T-helper 2 cell (primary cell): ENCODE data around the gene ADGRA1.

Source experiments
- DNase-seq, 5 experiments: peaks; one replicate each; pipeline versions ENCODE4 v3.0.0 to v3.0.0-alpha.2; 2012 to 2022

ADGRA1 gene

GRCh38 chr10:133056001-133056400, 31.7 kb upstream of the ADGRA1 start:
- no peak for DNase-seq

DNA sequence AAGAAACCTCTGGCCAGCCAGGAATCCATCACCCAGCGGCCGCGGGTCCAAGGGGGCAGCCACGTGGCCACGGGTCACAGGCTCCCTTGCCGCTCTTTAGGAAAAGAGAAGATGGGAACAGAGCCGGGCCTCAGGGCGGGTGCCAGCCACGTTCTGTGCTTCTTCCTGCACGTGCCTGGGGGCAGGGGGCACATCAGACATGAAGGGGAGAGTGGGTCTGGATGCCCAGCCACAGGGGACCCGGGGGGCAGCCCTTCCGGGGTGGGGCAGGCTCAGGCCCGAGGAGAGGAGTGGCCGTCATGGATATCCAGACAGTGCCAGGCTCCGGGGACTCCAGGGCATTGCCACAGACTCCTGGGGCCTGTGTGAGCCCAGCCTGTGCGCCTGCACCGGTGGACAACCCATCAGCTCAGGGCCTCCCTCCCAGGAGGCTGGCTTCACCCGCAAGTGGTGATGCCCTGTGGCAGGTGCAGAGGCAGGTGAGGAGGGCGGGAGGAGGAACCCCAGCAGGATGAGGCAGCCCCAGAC, 31.0 kb upstream of the ADGRA1 start:
- DNase-seq, result no peak

DNA sequence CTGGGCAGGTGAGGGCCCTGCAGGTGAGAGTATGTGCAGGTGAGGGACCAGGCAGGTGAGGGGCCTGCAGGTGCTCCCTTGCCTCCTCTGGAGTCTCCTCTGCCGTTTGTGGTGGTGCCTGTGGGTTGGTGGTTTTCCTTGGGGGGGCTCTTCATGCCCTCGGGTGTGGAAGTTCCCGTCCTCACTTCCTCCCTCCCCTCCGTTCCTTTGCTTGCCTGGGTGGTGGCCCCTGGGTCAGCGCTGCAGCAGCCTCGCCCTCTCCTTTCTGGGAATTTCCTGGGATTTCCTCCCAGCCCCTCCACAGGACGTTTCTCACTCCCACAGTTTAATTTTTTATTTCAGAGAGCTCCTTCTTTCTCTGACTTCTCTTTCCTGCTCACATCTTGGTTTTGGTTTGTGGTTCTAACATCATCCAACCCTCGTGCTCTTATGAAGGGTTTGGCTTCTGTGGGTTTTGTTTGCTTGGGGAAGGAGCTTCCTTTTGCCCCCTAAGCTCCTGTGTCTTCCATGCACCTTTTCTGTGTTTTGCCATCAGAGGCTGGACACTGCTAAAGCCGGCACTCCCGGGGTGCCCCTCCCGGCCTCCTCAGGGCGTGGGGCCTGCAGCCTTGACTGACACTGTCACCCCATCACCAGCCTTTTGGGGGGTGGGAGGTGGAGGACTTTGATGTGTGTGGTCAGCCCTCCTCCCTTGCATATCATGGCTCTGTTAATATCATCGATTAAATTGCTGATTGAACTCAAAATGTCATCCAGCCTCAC, 29.2 kb upstream of the ADGRA1 start:
- DNase-seq, result peak in 1 of 5 experiments; percentile 18

DNA sequence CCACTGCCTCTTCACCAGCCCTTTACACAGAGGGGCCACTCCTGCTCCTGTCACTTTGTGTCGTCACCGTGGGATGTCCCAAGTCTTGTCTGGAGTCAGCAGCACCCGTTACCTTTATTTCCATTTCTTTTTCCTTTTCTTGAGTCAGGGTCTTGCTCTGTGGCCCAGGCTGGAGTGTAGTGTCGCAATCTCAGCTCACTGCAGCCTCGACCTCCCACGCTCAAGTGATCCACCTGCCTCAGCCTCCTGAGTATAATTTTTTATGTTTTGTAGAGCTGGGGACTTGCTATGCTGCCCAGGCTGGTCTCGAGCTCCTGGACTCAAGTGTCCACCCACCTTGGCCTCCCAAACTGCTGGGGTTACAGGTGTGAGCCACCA, 28.6 kb upstream of the ADGRA1 start:
- DNase-seq, result no peak

GRCh38 chr10:133059571-133059970, 28.2 kb upstream of the ADGRA1 start:
- DNase-seq, result no peak

DNA sequence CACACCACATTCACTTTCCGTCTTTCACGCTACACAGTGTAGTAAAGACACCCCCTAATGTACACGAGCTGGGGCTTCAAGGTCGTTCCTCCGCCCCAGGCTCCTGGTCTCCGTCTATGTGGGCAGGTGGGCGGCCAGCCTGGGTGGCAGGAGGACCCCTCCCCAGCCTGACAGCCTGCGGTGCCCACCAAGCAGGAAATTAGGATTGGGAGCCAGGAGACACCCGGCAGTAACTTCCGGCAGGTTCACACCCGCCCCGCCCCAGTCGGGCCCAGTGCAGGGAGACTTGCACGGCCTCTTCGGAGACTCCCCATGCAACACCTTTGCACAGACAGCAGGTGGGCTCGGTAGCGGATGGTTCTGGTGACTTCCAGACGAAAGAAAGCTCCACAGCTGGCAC, 27.7 kb upstream of the ADGRA1 start:
- DNase-seq, result no peak

- no peak for DNase-seq
Observed at GRCh38 chr10:133060466-133060865, 27.3 kb upstream of the ADGRA1 start.

DNA sequence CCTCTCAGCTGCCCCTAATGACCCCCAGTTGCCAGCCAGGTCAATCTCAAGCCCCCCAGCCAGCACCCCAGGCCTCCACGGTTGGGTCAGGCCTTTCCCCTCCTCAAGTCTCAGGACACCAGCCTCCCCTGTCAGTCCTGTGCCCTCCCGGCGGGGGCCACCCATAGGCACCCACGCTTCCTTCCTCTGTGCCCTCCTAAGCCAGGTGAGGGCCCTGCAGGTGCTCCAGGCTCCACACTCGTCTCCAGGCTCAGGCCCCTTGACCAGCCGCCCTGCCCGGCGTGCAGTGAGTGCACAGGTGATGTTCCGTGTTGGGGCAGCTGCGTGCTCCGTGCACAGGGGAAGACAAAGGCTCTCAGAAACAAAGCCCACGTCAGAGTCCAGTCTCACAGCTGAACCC, 26.8 kb upstream of the ADGRA1 start:
- no peak for DNase-seq

DNA sequence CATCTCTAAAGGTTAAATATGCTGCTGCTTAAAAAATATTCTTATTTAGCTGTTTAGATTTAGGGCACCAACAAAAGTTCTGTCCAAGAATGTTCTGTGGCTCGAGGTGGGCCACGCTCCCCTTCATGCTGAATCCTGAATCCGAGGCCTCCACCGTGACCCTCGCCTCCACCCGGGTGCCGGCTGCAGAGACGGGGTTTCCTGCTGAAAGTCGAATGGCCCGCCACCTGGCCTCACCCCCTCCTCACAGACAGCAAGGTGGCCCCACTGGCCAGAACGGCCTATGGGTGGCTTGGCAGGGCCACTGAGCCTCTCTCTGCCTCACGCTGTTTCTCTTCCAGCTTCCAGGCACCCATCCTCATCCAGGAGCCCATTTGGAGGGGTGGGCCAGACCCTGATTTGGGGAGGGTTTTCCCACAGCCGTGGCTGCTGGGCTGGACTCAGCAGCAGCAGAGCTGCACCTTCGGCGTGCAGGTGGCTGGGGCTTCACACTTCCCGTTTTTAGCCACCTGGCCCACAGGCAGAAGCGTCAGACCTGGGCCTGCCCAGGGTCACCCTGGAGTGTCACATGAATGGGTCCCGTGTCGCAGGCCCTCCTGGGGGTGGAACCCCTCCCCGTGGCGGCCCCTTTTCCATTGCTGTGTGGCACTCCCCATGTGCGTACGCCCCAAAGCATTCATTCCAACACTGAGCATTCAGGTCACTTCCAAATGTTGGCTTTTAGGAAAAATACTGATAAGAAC, 26.3 kb upstream of the ADGRA1 start:
- DNase-seq, result no peak

- DNase-seq, result no peak
Observed at GRCh38 chr10:133062085-133062484, 25.6 kb upstream of the ADGRA1 start.

GRCh38 chr10:133062635-133063034, 25.1 kb upstream of the ADGRA1 start:
- DNase-seq, result no peak

DNA sequence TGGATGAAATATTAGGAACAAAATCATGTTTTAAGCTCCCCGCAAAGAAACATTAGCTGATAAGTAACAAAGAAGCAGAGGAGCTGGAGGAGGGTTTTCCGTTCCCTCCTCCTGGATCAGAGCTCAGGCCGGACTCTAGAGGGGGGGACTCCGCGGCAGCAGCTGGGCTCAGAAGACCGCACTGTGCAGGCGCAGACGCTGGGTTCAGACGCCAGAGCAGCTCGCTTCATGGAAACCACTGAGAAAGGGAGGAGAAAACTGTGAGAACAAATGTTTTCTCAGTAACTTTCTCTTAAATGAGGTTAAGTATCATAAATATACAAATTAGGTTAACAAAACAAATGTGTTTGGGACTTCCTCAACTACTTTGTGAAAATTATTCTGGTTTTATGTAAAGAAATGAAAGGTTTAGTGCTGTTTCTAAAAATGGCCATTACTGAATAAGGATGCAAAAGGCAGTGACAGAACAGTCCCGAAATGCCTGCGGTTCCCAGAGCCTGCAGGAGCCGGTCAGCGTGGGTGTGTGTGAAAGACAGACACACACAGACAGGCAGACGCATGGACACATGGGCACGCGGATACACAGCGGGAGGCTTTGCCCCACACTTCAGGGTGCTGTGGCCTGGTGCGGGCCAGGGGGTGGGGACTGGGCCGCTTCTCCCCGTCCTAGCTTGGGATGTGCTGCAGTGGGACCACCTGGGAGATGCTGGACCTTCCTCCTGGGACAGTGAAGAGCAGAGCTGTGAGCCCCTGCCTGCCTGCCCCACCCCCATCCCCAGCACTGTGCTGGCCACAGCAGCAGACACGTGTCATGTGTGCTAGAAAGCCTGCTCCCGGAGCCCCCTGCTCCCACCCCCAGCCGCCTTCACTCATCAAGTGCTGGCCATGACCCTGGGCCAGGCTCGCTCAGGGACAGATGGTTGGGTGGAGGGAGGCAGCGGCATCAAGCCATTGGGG, 20.3 kb upstream of the ADGRA1 start:
- DNase-seq, result no peak

GRCh38 chr10:133068111-133069032, 19.4 kb upstream of the ADGRA1 start:
- no peak for DNase-seq

DNA sequence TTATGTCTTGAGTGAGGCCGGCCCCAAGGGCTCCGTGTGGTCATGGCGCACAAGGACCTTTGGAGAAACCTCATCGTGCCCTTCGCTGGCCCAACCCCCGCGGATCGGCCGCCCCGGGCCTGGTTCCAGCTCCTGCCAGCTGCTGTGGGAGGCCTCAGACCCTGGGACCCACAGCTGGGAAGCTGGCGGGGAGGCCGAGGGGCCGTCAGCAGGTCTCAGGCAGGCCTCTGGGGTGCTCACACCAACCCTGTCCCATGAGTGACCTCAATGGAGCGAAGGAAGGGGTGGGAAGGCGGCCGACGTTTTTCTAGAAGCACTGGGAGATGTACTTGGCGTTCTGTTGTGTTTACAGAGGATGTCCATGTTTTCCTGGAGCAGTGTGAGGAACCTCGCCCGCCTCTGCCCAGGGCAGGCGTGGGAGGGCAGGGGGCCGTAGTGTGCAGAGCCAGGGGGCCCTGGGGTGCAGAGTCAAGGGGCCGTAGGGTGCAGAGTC, 18.6 kb upstream of the ADGRA1 start:
- no peak for DNase-seq

GRCh38 chr10:133070405-133070804, 17.3 kb upstream of the ADGRA1 start:
- no peak for DNase-seq

GRCh38 chr10:133070810-133071209, 16.9 kb upstream of the ADGRA1 start:
- no peak for DNase-seq

DNA sequence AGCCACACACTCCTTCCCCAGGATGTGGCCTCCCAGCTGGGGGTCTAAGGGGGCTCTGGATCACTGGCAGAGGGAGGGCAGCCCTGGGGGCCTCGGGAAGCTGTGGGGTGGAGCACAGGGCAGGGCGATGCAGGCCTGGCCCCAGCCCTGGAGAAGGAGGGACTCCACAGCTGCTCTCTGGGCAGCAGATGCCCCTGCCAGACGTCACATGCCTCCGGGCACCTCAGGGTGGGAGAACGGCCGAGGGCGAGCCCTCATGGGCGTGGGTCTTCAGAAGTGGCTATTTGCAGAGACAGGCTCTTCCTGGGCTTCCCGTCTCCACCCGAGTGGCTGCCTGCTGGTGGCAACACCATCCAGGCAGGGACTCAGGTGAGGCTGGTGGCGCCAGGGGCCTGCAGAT, 16.0 kb upstream of the ADGRA1 start:
- DNase-seq, result no peak

GRCh38 chr10:133072196-133072595, 15.5 kb upstream of the ADGRA1 start:
- no peak for DNase-seq

DNA sequence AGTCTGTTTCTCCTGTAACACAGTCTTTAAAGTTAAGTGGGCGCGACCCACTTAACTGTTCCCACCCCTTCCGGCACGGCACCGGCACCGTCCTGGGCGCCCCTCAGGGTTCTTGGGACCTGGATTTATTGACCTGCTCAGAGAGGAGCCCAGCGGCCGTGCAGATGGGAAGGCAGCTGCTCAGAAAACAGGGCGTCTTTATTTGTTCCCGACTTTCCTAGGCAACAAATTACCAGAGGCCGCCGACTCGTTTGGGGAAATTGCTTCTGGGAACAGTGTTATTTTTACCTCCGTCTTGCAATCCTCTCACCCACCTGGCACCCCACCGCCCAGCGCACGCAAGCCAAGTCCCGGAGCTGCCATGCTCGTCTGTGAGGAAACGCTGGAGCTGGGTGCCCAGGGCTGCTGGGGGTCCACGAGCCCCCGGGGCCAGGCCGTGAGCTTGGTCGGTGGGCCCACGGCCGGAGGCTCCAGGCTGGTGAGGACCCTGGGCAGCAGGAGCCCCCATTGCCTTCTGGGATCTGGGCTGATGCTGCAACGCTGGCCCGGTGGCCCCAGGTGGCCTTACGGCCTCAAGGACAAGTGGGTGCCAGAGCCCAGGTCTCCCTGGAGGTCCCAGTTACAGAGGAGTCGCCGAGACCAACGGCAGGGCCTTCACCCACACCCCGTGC, 14.9 kb upstream of the ADGRA1 start:
- no peak for DNase-seq

DNA sequence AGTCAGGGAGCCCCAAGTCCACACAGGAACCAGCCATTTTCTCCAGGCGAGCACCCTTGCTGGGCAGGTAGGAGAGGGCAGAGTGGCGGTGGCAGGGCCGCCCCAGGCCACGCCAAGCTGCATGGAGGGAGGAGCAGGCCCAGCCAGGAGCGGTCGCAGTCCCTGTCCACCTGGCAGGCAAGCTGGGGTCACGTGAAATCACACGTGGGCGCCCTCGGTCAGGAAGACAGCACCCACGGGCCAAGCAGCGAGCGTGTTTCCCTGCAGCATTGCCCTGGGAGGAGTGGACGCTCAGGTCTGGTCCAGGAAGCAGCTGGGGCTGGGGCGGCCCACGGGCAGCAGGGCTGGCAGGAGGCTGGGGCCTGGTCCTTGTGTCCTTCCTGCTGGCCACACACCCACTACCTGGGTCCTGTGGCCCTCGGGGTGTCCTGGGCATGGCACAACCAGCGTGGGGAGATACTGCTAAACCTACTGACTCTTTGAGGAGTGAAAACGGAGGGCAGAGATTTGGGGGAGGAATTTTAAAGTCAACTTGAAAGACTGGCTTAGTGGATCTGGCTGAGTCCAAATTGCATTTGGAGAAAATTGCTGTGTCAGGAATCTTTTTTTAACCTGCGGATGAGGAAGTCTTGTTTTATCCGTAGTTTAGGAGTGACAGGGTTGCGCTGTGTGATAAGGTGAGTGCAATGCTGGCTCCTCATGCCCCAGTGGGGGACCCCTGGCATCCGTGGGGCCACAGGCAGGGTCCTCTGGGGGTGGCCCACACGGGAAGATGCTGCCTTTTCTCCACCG, 12.2 kb upstream of the ADGRA1 start:
- DNase-seq, result no peak
